Endothelial cell of umbilical vein (primary cell): ENCODE results near the gene OR2AG1. TPM values are rescaled to one million over a fixed set of nuclear protein-coding genes. Genes with fewer than 3 reads are reported as not detected.

Experiments used
- BruUV-seq: library from RNA; stranded (reverse); fragments of 400-500 nt; replicated peaks from 2 replicates; lab custom pipeline; 2021; lab: Mats Ljungman, UMichigan
- CTCF ChIA-PET: fragments of 300-600, 350-600 bp; sonication (Branson Sonifier 250); formaldehyde crosslinking; loops from one replicate; lab custom pipeline; 2021; ENCODE audit warnings: antibody characterized with exemption, inconsistent platforms; lab: Charles Lee
- POLR2A ChIA-PET: fragments of 300-600, 350-600 bp; sonication (Branson Sonifier 250); formaldehyde crosslinking; loops from one replicate; lab custom pipeline; 2021; ENCODE audit warnings: antibody characterized with exemption, inconsistent platforms; lab: Charles Lee
- DNase-seq: peaks from one replicate; pipeline ENCODE4 v3.0.0-alpha.2; 2011; ENCODE audit warnings: low read depth, low spot score
- FAIRE-seq: peaks from 2 replicates; lab custom pipeline; 2011; peaks lifted over from hg19 to GRCh38; lab: Jason Lieb, UNC
- H2AFZ ChIP-seq: 2 replicates; pipeline ENCODE4 v1.6.0; 2012; ENCODE audit warnings: low read depth, low read length, control low read depth, inconsistent platforms
- H3K27ac ChIP-seq: 2 replicates; pipeline ENCODE4 v1.5.1; 2011; ENCODE audit warnings: low read depth, mild to moderate bottlenecking, control low read depth, low read length, moderate library complexity; ENCODE audit not compliant: insufficient read depth
- H3K27me3 ChIP-seq, 2 experiments: 2 replicates each; pipeline versions ENCODE4 v1.6.0 to v1.6.1; 2011; ENCODE audit warnings: low read length in 2 of 2, mixed read lengths in 1 of 2; ENCODE audit not compliant: control insufficient read depth in 2 of 2, insufficient read depth in 2 of 2
- H3K36me3 ChIP-seq, 2 experiments: 2 replicates in 1 of 2; 3 replicates in 1 of 2; pipeline ENCODE4 v1.5.1; 2011; ENCODE audit warnings: low read length in 2 of 2, mild to moderate bottlenecking in 1 of 2, moderate library complexity in 1 of 2; ENCODE audit not compliant: control insufficient read depth in 2 of 2, insufficient read depth in 2 of 2; ENCODE audit errors: extremely low read depth in 1 of 2
- H3K4me1 ChIP-seq: 3 replicates; pipeline ENCODE4 v1.5.1; 2011; ENCODE audit warnings: mild to moderate bottlenecking, low read length; ENCODE audit not compliant: control insufficient read depth, insufficient read depth; ENCODE audit errors: extremely low read depth
- H3K4me2 ChIP-seq: 2 replicates; pipeline ENCODE4 v1.6.1; 2011; ENCODE audit warnings: low read length, control low read depth, mixed read lengths; ENCODE audit not compliant: insufficient read depth
- H3K4me3 ChIP-seq, 3 experiments: fragments of 200-600 bp in 1 of 3; sonication (generic), shearing (Covaris generic) in 1 of 3; replicated peaks in 1 of 3; 2 replicates each; pipeline ENCODE4 v1.5.1; 2011 to 2016; ENCODE audit warnings: control low read depth in 3 of 3, low read length in 3 of 3, mild to moderate bottlenecking in 2 of 3, inconsistent platforms in 1 of 3, low read depth in 1 of 3, moderate library complexity in 1 of 3; ENCODE audit not compliant: insufficient read depth in 1 of 3
- H3K79me2 ChIP-seq: 2 replicates; pipeline ENCODE4 v1.6.0; 2012; ENCODE audit warnings: low read length, inconsistent platforms; ENCODE audit not compliant: control insufficient read depth, insufficient read depth
- H3K9ac ChIP-seq: replicated peaks from 2 replicates; pipeline ENCODE3; 2011; ENCODE audit warnings: low read length, control low read depth; ENCODE audit not compliant: insufficient read depth; ENCODE audit errors: extremely low read depth
- H3K9me1 ChIP-seq: replicated peaks from 3 replicates; pipeline ENCODE4 v1.6.0; 2011; ENCODE audit warnings: mild to moderate bottlenecking, low read length; ENCODE audit not compliant: control insufficient read depth, insufficient read depth; ENCODE audit errors: extremely low read depth
- H3K9me3 ChIP-seq: replicated peaks from 2 replicates; pipeline ENCODE4 v1.5.1; 2012; ENCODE audit warnings: low read length, inconsistent platforms; ENCODE audit not compliant: control insufficient read depth, insufficient read depth
- H4K20me1 ChIP-seq: replicated peaks from 2 replicates; pipeline ENCODE3; 2011; ENCODE audit warnings: mild to moderate bottlenecking, low read length; ENCODE audit not compliant: control insufficient read depth, insufficient read depth; ENCODE audit errors: extremely low read depth
- EZH2 ChIP-seq: IDR thresholded peaks from 2 replicates; pipeline ENCODE4 v1.6.1; 2012; ENCODE audit warnings: borderline replicate concordance, low read depth, mild to moderate bottlenecking, moderate library complexity, low read length, inconsistent platforms; ENCODE audit not compliant: severe bottlenecking
- FOS ChIP-seq: IDR thresholded peaks from 2 replicates; pipeline ENCODE4 v1.6.1; 2011; ENCODE audit warnings: mild to moderate bottlenecking, low read length, moderate library complexity, borderline replicate concordance; ENCODE audit not compliant: insufficient read depth
- GATA2 ChIP-seq: IDR thresholded peaks from 2 replicates; pipeline ENCODE4 v1.7.0; 2011; ENCODE audit warnings: low read depth, mild to moderate bottlenecking, moderate library complexity, mixed read lengths, low read length; ENCODE audit not compliant: insufficient read length, insufficient read depth
- JUN ChIP-seq: IDR thresholded peaks from 2 replicates; pipeline ENCODE4 v1.6.1; 2011; ENCODE audit warnings: borderline replicate concordance, low read depth; ENCODE audit not compliant: insufficient read length, insufficient read depth
- MYC ChIP-seq: IDR thresholded peaks from one replicate; pipeline ENCODE4 v1.6.1; 2011; ENCODE audit warnings: mild to moderate bottlenecking, low read depth, low read length
- POLR2A ChIP-seq: IDR thresholded peaks from 2 replicates; pipeline ENCODE4 v1.6.1; 2012; ENCODE audit warnings: low read depth, mild to moderate bottlenecking, control low read depth, low read length
- POLR2AphosphoS5 ChIP-seq: IDR thresholded peaks from 2 replicates; pipeline ENCODE4 v1.6.1; 2012; ENCODE audit warnings: low read depth, mild to moderate bottlenecking, control low read depth, low read length, moderate library complexity; ENCODE audit not compliant: insufficient read depth
- dilution Hi-C: fragments of 300-500 bp; cut with MboI; formaldehyde crosslinking; loops from one replicate; pipeline ENCODE4 v1.15.0; 2019; ENCODE audit warnings: low sequenced_read_pairs; ENCODE audit not compliant: extremely low pct_ligation_motif_present
- intact Hi-C: fragments of 100-400 bp; cut with micrococcal nuclease; formaldehyde crosslinking; loops from one replicate; pipeline ENCODE4 v1.10.0; 2022
- polyA plus RNA-seq, 4 experiments: library from polyadenylated mRNA; depleted of rRNA in 3 of 4; stranded (reverse) in 3 of 4; unstranded in 1 of 4; fragments of >200 nt; gene quantifications; 2 replicates each; pipeline versions ENCODE4 v1.2.1 to v1.2.3, GENCODE V29; 2011 to 2012; ENCODE audit warnings: missing spikeins in 1 of 4
- total RNA-seq: library from RNA; stranded (reverse); gene quantifications from 2 replicates; pipeline ENCODE4 v1.2.3, GENCODE V29; 2021
- TF ChIP-seq, protein P1 (sequence below), 2 donors: IDR thresholded peaks; 1 replicate in 1 of 2; 2 replicates in 1 of 2; pipeline ENCODE4 v1.5.1; 2011; ENCODE audit warnings: low read length in 2 of 2, mild to moderate bottlenecking in 2 of 2, moderate library complexity in 2 of 2, control low read depth in 1 of 2, inconsistent platforms in 1 of 2, low read depth in 1 of 2; ENCODE audit not compliant: insufficient read depth in 1 of 2; ENCODE audit errors: extremely low read depth in 1 of 2
- TF ChIP-seq, protein P2 (sequence below): IDR thresholded peaks from 2 replicates; pipeline ENCODE4 v1.6.1; 2011; ENCODE audit not compliant: insufficient read depth, insufficient read length

Gene OR2AG1
- total and polyA plus RNA-seq, 2 donors (not counting 3 experiments of a cell fraction or from before 2014, with no cell fraction given): not detected

GRCh38 chr11:6834021-6834420, 51.2 kb downstream of the OR2AG1 start:
- no peaks in the 10 kb centered on the region for H3K4me1 ChIP-seq
- TF ChIP-seq FOS (no peak), POLR2AphosphoS5 (no peak), GATA2 (no peak), JUN (no peak), EZH2 (no peak), MYC (no peak), POLR2A (no peak)
- TF ChIP-seq, protein P1, sequence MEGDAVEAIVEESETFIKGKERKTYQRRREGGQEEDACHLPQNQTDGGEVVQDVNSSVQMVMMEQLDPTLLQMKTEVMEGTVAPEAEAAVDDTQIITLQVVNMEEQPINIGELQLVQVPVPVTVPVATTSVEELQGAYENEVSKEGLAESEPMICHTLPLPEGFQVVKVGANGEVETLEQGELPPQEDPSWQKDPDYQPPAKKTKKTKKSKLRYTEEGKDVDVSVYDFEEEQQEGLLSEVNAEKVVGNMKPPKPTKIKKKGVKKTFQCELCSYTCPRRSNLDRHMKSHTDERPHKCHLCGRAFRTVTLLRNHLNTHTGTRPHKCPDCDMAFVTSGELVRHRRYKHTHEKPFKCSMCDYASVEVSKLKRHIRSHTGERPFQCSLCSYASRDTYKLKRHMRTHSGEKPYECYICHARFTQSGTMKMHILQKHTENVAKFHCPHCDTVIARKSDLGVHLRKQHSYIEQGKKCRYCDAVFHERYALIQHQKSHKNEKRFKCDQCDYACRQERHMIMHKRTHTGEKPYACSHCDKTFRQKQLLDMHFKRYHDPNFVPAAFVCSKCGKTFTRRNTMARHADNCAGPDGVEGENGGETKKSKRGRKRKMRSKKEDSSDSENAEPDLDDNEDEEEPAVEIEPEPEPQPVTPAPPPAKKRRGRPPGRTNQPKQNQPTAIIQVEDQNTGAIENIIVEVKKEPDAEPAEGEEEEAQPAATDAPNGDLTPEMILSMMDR (IDR thresholded peaks at IDR 0.05; ENCODE audit: extremely low read depth in 1 of 2, insufficient read depth in 1 of 2, low read depth in 1 of 2, low read length in 2 of 2): no peak
- TF ChIP-seq, protein P2, sequence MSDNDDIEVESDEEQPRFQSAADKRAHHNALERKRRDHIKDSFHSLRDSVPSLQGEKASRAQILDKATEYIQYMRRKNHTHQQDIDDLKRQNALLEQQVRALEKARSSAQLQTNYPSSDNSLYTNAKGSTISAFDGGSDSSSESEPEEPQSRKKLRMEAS: no peak
- dilution Hi-C loops: no loop called here
- H3K4me3 ChIP-seq: no peak overlapping the region
- no TSS peak for BruUV-seq
- H3K36me3 ChIP-seq: no peaks in the 10 kb centered on the region
- no peak overlapping the region for H2AFZ ChIP-seq
- POLR2A ChIA-PET: no interaction called here
- H3K9me3 ChIP-seq: no peaks in the 10 kb centered on the region
- intact Hi-C loops: no loop called here
- H3K79me2 ChIP-seq: no peaks in the 10 kb centered on the region
- FAIRE-seq (no peak), DNase-seq (no peak)
- H4K20me1 ChIP-seq: no peaks in the 10 kb centered on the region
- H3K27me3 ChIP-seq: no peaks in the 10 kb centered on the region
- no peaks in the 10 kb centered on the region for H3K9me1 ChIP-seq
- H3K9ac ChIP-seq: no peak overlapping the region
- H3K4me2 ChIP-seq: no peak overlapping the region
- CTCF ChIA-PET: interaction anchor here (0.9 to 1.8 kb wide), 5 partner anchors 11 to 444 kb away, joined by 3 to 10 read pairs (median 4); no protein-coding TSS in a partner anchor
- no peak overlapping the region for H3K27ac ChIP-seq

Other genes with a start within 250 kb of the OR2AG1 start
- 19.4 and 23.3 TPM in 2 replicates for gene RRP8, start 179.4 kb upstream of the OR2AG1 start, total RNA-seq
- 6.4 and 7.2 TPM in 2 replicates for gene RRP8, start 179.4 kb upstream of the OR2AG1 start, polyA plus RNA-seq
- gene ILK, start 179.2 kb upstream of the OR2AG1 start, total RNA-seq: 221 and 233 TPM in 2 replicates
- 296 and 299 TPM in 2 replicates for gene ILK, start 179.2 kb upstream of the OR2AG1 start, polyA plus RNA-seq
- 86.2 and 105 TPM in 2 replicates for gene TAF10, start 170.8 kb upstream of the OR2AG1 start, total RNA-seq
- 149 and 208 TPM in 2 replicates for gene TAF10, start 170.8 kb upstream of the OR2AG1 start, polyA plus RNA-seq
- 101 and 124 TPM in 2 replicates for gene TPP1, start 163.6 kb upstream of the OR2AG1 start, total RNA-seq
- gene TPP1, start 163.6 kb upstream of the OR2AG1 start, polyA plus RNA-seq: 219 and 224 TPM in 2 replicates
- gene DCHS1, start 127.2 kb upstream of the OR2AG1 start, total RNA-seq: 73.0 and 73.1 TPM in 2 replicates
- 56.2 and 64.2 TPM in 2 replicates for gene DCHS1, start 127.2 kb upstream of the OR2AG1 start, polyA plus RNA-seq
- gene MRPL17, start 99.7 kb upstream of the OR2AG1 start, total RNA-seq: 86.8 and 87.2 TPM in 2 replicates
- gene MRPL17, start 99.7 kb upstream of the OR2AG1 start, polyA plus RNA-seq: 61.7 and 67.6 TPM in 2 replicates
- gene OR2AG2, start 11.0 kb upstream of the OR2AG1 start, total RNA-seq: 0.33 and 0.46 TPM in 2 replicates
- gene OR2AG2, start 11.0 kb upstream of the OR2AG1 start, polyA plus RNA-seq: 0.13 and 0.18 TPM in 2 replicates
- gene OR6A2, start 16.7 kb downstream of the OR2AG1 start, total RNA-seq: 0.27 and 0.46 TPM in 2 replicates
- 0.06 and 0.21 TPM in 2 replicates for gene OR6A2, start 16.7 kb downstream of the OR2AG1 start, polyA plus RNA-seq
- gene OR10A5, start 62.7 kb downstream of the OR2AG1 start, total RNA-seq: not detected in 2 replicates
- gene OR10A5, start 62.7 kb downstream of the OR2AG1 start, polyA plus RNA-seq: not detected in 2 replicates
- not detected in 2 replicates for gene OR10A2, start 80.0 kb downstream of the OR2AG1 start, total RNA-seq
- not detected in 2 replicates for gene OR10A2, start 80.0 kb downstream of the OR2AG1 start, polyA plus RNA-seq
- not detected in 2 replicates for gene OR10A4, start 93.6 kb downstream of the OR2AG1 start, total RNA-seq
- gene OR10A4, start 93.6 kb downstream of the OR2AG1 start, polyA plus RNA-seq: not detected in 2 replicates
- gene OR2D2, start 109.5 kb downstream of the OR2AG1 start, total RNA-seq: 0.31 and 1.2 TPM in 2 replicates
- 0.08 and 0.18 TPM in 2 replicates for gene OR2D2, start 109.5 kb downstream of the OR2AG1 start, polyA plus RNA-seq
- gene OR2D3, start 138.0 kb downstream of the OR2AG1 start, total RNA-seq: not detected in 2 replicates
- gene OR2D3, start 138.0 kb downstream of the OR2AG1 start, polyA plus RNA-seq: not detected in 2 replicates
- 2.9 and 6.0 TPM in 2 replicates for gene ZNF215, start 143.4 kb downstream of the OR2AG1 start, total RNA-seq
- gene ZNF215, start 143.4 kb downstream of the OR2AG1 start, polyA plus RNA-seq: 0.86 and 1.2 TPM in 2 replicates
- gene ZNF214, start 237.3 kb downstream of the OR2AG1 start, total RNA-seq: 1.7 and 2.5 TPM in 2 replicates
- gene ZNF214, start 237.3 kb downstream of the OR2AG1 start, polyA plus RNA-seq: 0.45 and 0.94 TPM in 2 replicates
- 0.24 and 0.35 TPM in 2 replicates for gene NLRP14, start 237.5 kb downstream of the OR2AG1 start, total RNA-seq
- gene NLRP14, start 237.5 kb downstream of the OR2AG1 start, polyA plus RNA-seq: 0.21 and 0.26 TPM in 2 replicates